Measurements from ENCODE around the gene SLC2A6. TPM values are rescaled to one million over a fixed set of nuclear protein-coding genes. Genes with fewer than 3 reads are reported as not detected.

Gene SLC2A6
- total RNA-seq, 1 donor from 2014 or later = 2.0 TPM

GRCh38 chr9:133440874-133441273, 38.0 kb downstream of the SLC2A6 start:
- intact Hi-C loops (cut with micrococcal nuclease) = no loop called here
- H3K4me3 ChIP-seq = no peak overlapping the region
- H3K27ac ChIP-seq (replicated peaks) = no peak overlapping the region
- no peaks in the 10 kb centered on the region for H3K27me3 ChIP-seq (ENCODE audit: low read depth)
- H3K4me1 ChIP-seq = no peaks in the 10 kb centered on the region
- H3K36me3 ChIP-seq = no peaks in the 10 kb centered on the region
- no peaks in the 10 kb centered on the region for H3K9me3 ChIP-seq (replicated peaks)
- no peak for TF ChIP-seq CTCF (IDR thresholded peaks at IDR 0.05; ENCODE audit: borderline replicate concordance)
- no peak for DNase-seq

- H3K27ac ChIP-seq (replicated peaks) = no peak overlapping the region
- no peaks in the 10 kb centered on the region for H3K36me3 ChIP-seq
- no peak for TF ChIP-seq CTCF (IDR thresholded peaks at IDR 0.05; ENCODE audit: borderline replicate concordance)
- intact Hi-C loops (cut with micrococcal nuclease) = no loop called here
- no peak overlapping the region for H3K4me3 ChIP-seq
- no peak for DNase-seq
- H3K9me3 ChIP-seq (replicated peaks) = no peaks in the 10 kb centered on the region
- H3K27me3 ChIP-seq (ENCODE audit: low read depth) = no peaks in the 10 kb centered on the region
- H3K4me1 ChIP-seq = no peaks in the 10 kb centered on the region
Observed at GRCh38 chr9:133439337-133439736, 39.6 kb downstream of the SLC2A6 start.

GRCh38 chr9:133437753-133438531, 41.0 kb downstream of the SLC2A6 start:
- no peak for DNase-seq
- no peaks in the 10 kb centered on the region for H3K4me1 ChIP-seq
- no peak overlapping the region for H3K27ac ChIP-seq (replicated peaks)
- TF ChIP-seq CTCF (IDR thresholded peaks at IDR 0.05; ENCODE audit: borderline replicate concordance) = no peak
- no peaks in the 10 kb centered on the region for H3K36me3 ChIP-seq
- no peaks in the 10 kb centered on the region for H3K9me3 ChIP-seq (replicated peaks)
- no peaks in the 10 kb centered on the region for H3K27me3 ChIP-seq (ENCODE audit: low read depth)
- no peak overlapping the region for H3K4me3 ChIP-seq
- intact Hi-C loops (cut with micrococcal nuclease) = no loop called here

- Histone ChIP-seq H3K4me3 (no peak overlapping the region), H3K36me3 (no peaks in the 10 kb centered on the region), H3K27me3 (ENCODE audit: low read depth) (no peaks in the 10 kb centered on the region), H3K4me1 (no peaks in the 10 kb centered on the region), H3K27ac (replicated peaks) (no peak overlapping the region), H3K9me3 (replicated peaks) (no peaks in the 10 kb centered on the region)
- intact Hi-C loops (cut with micrococcal nuclease) = no loop called here
- TF ChIP-seq CTCF (IDR thresholded peaks at IDR 0.05; ENCODE audit: borderline replicate concordance) = no peak
- DNase-seq = no peak
Observed at GRCh38 chr9:133436681-133437080, 42.2 kb downstream of the SLC2A6 start.

- Histone ChIP-seq H3K27me3 (ENCODE audit: low read depth) (peaks cover 16% of the 10 kb centered on the region), H3K4me3 (no peak overlapping the region), H3K36me3 (no peaks in the 10 kb centered on the region), H3K27ac (replicated peaks) (no peak overlapping the region), H3K9me3 (replicated peaks) (no peaks in the 10 kb centered on the region), H3K4me1 (peaks cover 4% of the 10 kb centered on the region)
- intact Hi-C loops (cut with micrococcal nuclease) = no loop called here
- TF ChIP-seq CTCF (IDR thresholded peaks at IDR 0.05; ENCODE audit: borderline replicate concordance) = no peak
- DNase-seq = no peak
Observed at GRCh38 chr9:133433351-133433843, 45.5 kb downstream of the SLC2A6 start.
